Ovary (tissue), 9 donors: Measurements from ENCODE around the gene SGCD. TPM values are rescaled to one million over a fixed set of nuclear protein-coding genes. Genes with fewer than 3 reads are reported as not detected.
A peak's percentile ranks its signal among the peaks of the same experiment; 100 is the strongest.

Experiments
- DNase-seq, 5 donors: peaks; one replicate each; pipeline ENCODE4 v3.0.0-alpha.2; 2019 to 2020
- H3K27ac ChIP-seq, 2 donors: fragments of 200-600 bp; one replicate each; pipeline versions ENCODE4 v1.5.1 to v1.8.0; 2019 to 2022
- H3K27me3 ChIP-seq: fragments of 200-600 bp; one replicate; pipeline ENCODE4 v1.8.0; 2022
- H3K36me3 ChIP-seq: fragments of 200-600 bp; sonication (generic); one replicate; pipeline ENCODE4 v1.5.1; 2019
- H3K4me1 ChIP-seq: one replicate; pipeline ENCODE4 v1.8.1; 2013; ENCODE audit warnings: mild to moderate bottlenecking, moderate library complexity; ENCODE audit not compliant: insufficient read depth
- H3K4me3 ChIP-seq: fragments of 200-600 bp; sonication (generic); one replicate; pipeline ENCODE4 v1.5.1; 2017
- H3K9me3 ChIP-seq, 2 donors: fragments of 200-600 bp in 1 of 2; sonication (generic) in 1 of 2; one replicate each; pipeline versions ENCODE4 v1.5.1 to v1.8.1; 2013 to 2019; ENCODE audit warnings: mild to moderate bottlenecking in 1 of 2, moderate library complexity in 1 of 2
- EP300 ChIP-seq: sonication (generic); formaldehyde crosslinking; IDR thresholded peaks from one replicate; pipeline ENCODE4 v1.6.1; 2017; ENCODE audit warnings: antibody characterized with exemption
- POLR2A ChIP-seq: fragments of 450-650 bp; IDR thresholded peaks from one replicate; pipeline ENCODE4 v1.6.1; 2017; ENCODE audit warnings: antibody characterized with exemption, mild to moderate bottlenecking, moderate library complexity
- WGBS, 3 donors: extraction: QIAGEN DNeasy Blood & Tissue Kit in 1 of 3; methylation state at CpG; one replicate each; pipeline versions ENCODE4 v1.1.5 to v1.1.7; 2013 to 2017; 5-methylcytosine and 5-hydroxymethylcytosine counted together
- intact Hi-C, 4 donors: fragments of 100-400 bp; cut with DNase I; formaldehyde crosslinking; loops; one replicate each; pipeline versions ENCODE4 v1.11.0 to v1.15.1; 2022 to 2023
- polyA plus RNA-seq, 2 donors: library from polyadenylated mRNA; stranded (reverse); fragments of 200-250 nt in 1 of 2; fragments of 350-450 nt in 1 of 2; fragmentation: Illumina TruSeq in 1 of 2; extraction: RNeasy Lipid Tissue Mini Kit (QIAGEN cat#74804) in 1 of 2; gene quantifications; one replicate each; pipeline ENCODE4 v1.2.3, GENCODE V29; 2013 to 2014
- total RNA-seq, 7 donors: library from RNA; depleted of rRNA in 2 of 7; stranded (reverse); fragments of >200 nt in 2 of 7; fragmentation: NEBNext Ultra II Directional in 3 of 7; extraction: Animal tissue kit (Norgen Biotek cat#: 25700) in 3 of 7; gene quantifications; one replicate each; pipeline versions ENCODE4 v1.1.0 to v1.2.4, GENCODE V29; 2016 to 2023
- TF ChIP-seq, protein P1 (sequence below), 3 donors: fragments of 450-650 bp in 2 of 3; fragments of 200-600 bp in 1 of 3; IDR thresholded peaks; one replicate each; pipeline versions ENCODE4 v1.5.1 to v1.8.0; 2016 to 2022; ENCODE audit warnings: antibody characterized with exemption in 3 of 3, mild to moderate bottlenecking in 1 of 3
- donor health status: DM: no; HTN: no; CAD: no; lungs with moderate emphysema.
- donor health status: DM: no; HTN: no; CAD: no.
- donor health status: Bipolar disorder and iron deficiency.
- donor health status: DM: yes; HTN: yes; CAD: no.
- donor health status: DM: no; HTN: no; CAD: no.
- donor health status: DM: yes; HTN: yes; CAD: no.

SGCD gene
- total and polyA plus RNA-seq, 9 donors: 3.7 to 24.0 (median 12.9) TPM

DNA sequence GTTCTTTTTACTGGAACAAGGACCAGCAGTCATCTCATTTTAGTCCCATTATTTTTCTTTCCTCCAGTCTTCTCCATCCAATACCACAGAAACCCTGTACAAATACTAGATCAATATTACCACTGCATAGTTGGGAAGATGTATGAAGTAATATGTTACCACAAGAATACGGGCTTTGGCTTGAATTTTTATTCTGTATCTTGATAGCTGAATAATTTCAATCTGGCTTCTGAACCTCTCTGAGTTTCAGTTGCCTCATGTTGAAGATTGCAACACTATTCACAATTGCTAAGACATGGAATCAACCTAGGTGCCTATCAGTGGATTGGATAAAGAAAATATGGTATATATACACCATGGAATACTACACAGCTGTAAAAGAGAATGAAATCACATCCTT lies 82.9 kb downstream of the SGCD start:
- no peak for DNase-seq
- TF ChIP-seq POLR2A: no peak
- no peak for TF ChIP-seq EP300
- TF ChIP-seq, protein P1, sequence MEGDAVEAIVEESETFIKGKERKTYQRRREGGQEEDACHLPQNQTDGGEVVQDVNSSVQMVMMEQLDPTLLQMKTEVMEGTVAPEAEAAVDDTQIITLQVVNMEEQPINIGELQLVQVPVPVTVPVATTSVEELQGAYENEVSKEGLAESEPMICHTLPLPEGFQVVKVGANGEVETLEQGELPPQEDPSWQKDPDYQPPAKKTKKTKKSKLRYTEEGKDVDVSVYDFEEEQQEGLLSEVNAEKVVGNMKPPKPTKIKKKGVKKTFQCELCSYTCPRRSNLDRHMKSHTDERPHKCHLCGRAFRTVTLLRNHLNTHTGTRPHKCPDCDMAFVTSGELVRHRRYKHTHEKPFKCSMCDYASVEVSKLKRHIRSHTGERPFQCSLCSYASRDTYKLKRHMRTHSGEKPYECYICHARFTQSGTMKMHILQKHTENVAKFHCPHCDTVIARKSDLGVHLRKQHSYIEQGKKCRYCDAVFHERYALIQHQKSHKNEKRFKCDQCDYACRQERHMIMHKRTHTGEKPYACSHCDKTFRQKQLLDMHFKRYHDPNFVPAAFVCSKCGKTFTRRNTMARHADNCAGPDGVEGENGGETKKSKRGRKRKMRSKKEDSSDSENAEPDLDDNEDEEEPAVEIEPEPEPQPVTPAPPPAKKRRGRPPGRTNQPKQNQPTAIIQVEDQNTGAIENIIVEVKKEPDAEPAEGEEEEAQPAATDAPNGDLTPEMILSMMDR (IDR thresholded peaks at IDR 0.05): no peak
- H3K27me3 ChIP-seq: no peaks in the 10 kb centered on the region
- H3K4me1 ChIP-seq: peaks cover 13% of the 10 kb centered on the region
- 66 to 92% (median 67%) methylated on average over 1 of the region's 1 CpG for WGBS, 3 donors
- no peak overlapping the region for H3K27ac ChIP-seq
- intact Hi-C loops: no loop called here
- no peak overlapping the region for H3K4me3 ChIP-seq
- no peaks in the 10 kb centered on the region for H3K36me3 ChIP-seq
- H3K9me3 ChIP-seq: no peaks in the 10 kb centered on the region

DNA sequence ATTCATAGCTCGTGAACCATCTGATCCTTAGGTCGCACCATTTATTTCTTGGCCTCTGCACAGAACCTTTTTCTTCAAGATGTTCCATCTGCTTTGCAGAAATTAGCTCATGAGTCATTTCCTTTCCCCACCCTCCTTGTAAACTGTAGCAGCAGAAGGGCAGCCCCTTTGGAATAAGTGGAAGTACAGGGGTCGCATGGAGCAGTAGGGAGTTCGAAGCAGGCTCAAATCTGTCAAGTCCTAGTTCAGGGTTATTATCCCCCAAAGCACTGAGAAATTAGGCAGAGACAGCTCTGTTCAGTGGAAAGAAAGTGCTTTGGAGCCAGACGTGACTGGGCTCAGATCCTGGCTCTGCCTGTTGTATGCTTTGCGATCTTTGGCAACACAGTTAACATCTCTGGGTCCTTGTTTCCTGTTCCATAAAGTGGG lies 84.2 kb downstream of the SGCD start:
- Histone ChIP-seq H3K4me1 (peaks cover 11% of the 10 kb centered on the region), H3K27me3 (no peaks in the 10 kb centered on the region), H3K36me3 (no peaks in the 10 kb centered on the region), H3K9me3 (no peaks in the 10 kb centered on the region), H3K4me3 (no peak overlapping the region), H3K27ac (peak overlapping the region in 1 of 2 donors; percentile 13)
- intact Hi-C loops: no loop called here
- DNase-seq: peak in 2 of 5 donors; percentile 20 to 29
- TF ChIP-seq, protein P1 (IDR thresholded peaks at IDR 0.05): no peak
- no peak for TF ChIP-seq EP300
- TF ChIP-seq POLR2A: no peak
- 3 to 7% (median 4%) methylated on average over 6 of the region's 6 CpGs for WGBS, 3 donors

DNA sequence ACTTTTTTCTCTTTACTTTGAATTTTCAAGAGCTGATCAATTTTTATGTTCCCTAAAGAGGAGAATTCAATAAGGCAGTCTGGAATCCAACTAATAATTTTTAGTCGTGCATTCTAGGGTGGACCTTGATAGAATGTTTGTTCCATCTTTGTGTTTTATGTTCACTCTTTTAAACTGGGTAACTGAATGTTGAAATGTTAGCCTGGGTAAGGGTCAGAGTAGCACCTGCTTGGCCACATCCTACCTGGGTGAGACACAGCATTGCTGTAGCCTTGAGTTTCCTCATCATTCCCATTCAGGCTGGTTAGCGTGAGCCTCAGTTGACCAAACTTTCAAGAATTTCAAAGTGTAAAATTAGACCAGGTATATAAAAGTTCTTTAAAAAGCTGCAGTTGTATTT lies 85.0 kb downstream of the SGCD start:
- WGBS, 3 donors: 65 to 76% (median 71%) methylated on average over 2 of the region's 2 CpGs
- TF ChIP-seq POLR2A: no peak
- TF ChIP-seq EP300: no peak
- TF ChIP-seq, protein P1 (IDR thresholded peaks at IDR 0.05): no peak
- Histone ChIP-seq H3K4me3 (no peak overlapping the region), H3K36me3 (no peaks in the 10 kb centered on the region), H3K4me1 (peaks cover 11% of the 10 kb centered on the region), H3K27ac (no peak overlapping the region), H3K9me3 (no peaks in the 10 kb centered on the region), H3K27me3 (no peaks in the 10 kb centered on the region)
- DNase-seq: no peak
- intact Hi-C loops: no loop called here

DNA sequence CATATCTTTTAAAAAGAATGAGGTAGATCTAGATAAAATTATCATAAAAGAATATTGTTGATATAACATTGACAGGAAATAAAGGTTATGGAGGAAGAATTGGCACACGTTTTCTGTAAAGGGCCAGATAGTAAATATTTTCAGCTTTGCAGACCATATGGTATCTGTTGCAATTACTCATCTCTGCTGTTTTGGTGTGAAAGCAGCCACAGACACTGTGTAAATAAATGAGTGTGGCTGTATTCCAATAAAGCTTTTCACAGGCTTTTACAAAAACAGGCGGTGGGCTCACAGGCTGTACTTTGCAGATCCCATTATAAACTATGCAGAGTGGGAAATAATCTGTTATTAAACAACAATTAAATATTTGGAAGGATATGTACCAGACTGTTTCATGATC lies 87.4 kb downstream of the SGCD start:
- H3K36me3 ChIP-seq: no peaks in the 10 kb centered on the region
- no peak overlapping the region for H3K4me3 ChIP-seq
- DNase-seq: no peak
- TF ChIP-seq, protein P1 (IDR thresholded peaks at IDR 0.05): no peak
- TF ChIP-seq POLR2A: no peak
- TF ChIP-seq EP300: no peak
- H3K27ac ChIP-seq: no peak overlapping the region
- no peaks in the 10 kb centered on the region for H3K27me3 ChIP-seq
- 2 to 9% (median 2%) methylated on average over 2 of the region's 2 CpGs for WGBS, 3 donors
- H3K4me1 ChIP-seq: peaks cover 7% of the 10 kb centered on the region
- H3K9me3 ChIP-seq: no peaks in the 10 kb centered on the region
- intact Hi-C loops: no loop called here

DNA sequence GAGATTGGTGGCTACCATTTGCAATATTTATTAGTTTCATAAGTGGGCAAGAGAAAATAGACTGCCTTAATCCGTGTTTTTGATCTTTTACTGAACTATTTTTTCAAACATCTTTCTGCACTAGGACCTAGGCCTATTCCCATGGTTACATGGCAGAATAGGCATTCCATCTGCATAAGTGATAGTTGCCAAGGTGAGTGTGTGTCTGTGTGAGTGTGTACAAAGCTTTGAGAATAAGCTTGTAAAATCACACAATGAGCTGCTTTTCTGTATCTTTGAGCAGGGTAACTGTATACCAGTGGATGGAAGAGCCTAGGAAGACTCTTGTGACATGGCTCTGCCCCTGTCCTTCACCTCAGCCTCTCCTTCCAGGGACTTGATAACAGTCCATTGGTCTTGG lies 92.7 kb downstream of the SGCD start:
- Histone ChIP-seq H3K9me3 (no peaks in the 10 kb centered on the region), H3K36me3 (no peaks in the 10 kb centered on the region), H3K27ac (no peak overlapping the region), H3K27me3 (no peaks in the 10 kb centered on the region), H3K4me1 (no peaks in the 10 kb centered on the region), H3K4me3 (no peak overlapping the region)
- TF ChIP-seq EP300 (no peak), POLR2A (no peak)
- TF ChIP-seq, protein P1 (IDR thresholded peaks at IDR 0.05): no peak
- intact Hi-C loops: no loop called here
- no peak for DNase-seq
- 84 to 92% (median 86%) methylated on average over 1 of the region's 1 CpG for WGBS, 3 donors
